ENCODE measurements around the gene RTN4RL2. TPM values are rescaled to one million over a fixed set of nuclear protein-coding genes. Genes with fewer than 3 reads are reported as not detected.

The RTN4RL2 gene
- total and polyA plus RNA-seq, 2 experiments from 2014 or later, result 0.09 to 1.3 TPM

GRCh38 chr11:57484141-57484710 lies 23.9 kb downstream of the RTN4RL2 start:
- H3K4me3 ChIP-seq, result no peak overlapping the region
- TF ChIP-seq CTCF (IDR thresholded peaks at IDR 0.05; ENCODE audit: low read depth, low read length), result no peak
- H3K4me1 ChIP-seq (ENCODE audit: low read depth), result no peaks in the 10 kb centered on the region
- H3K9me3 ChIP-seq (ENCODE audit: low read depth), result no peaks in the 10 kb centered on the region
- no peak overlapping the region for H3K27ac ChIP-seq
- no peaks in the 10 kb centered on the region for H3K36me3 ChIP-seq
- H3K27me3 ChIP-seq, result peaks cover 18% of the 10 kb centered on the region
- no peak for DNase-seq (ENCODE audit: low read depth in 1 of 2, low spot score in 1 of 2)

GRCh38 chr11:57485217-57485990 lies 25.1 kb downstream of the RTN4RL2 start:
- Histone ChIP-seq H3K36me3 (no peaks in the 10 kb centered on the region), H3K4me3 (no peak overlapping the region), H3K9me3 (ENCODE audit: low read depth) (no peaks in the 10 kb centered on the region), H3K27ac (no peak overlapping the region), H3K27me3 (peaks cover 18% of the 10 kb centered on the region), H3K4me1 (ENCODE audit: low read depth) (no peaks in the 10 kb centered on the region)
- no peak for DNase-seq (ENCODE audit: low read depth in 1 of 2, low spot score in 1 of 2)
- TF ChIP-seq CTCF (IDR thresholded peaks at IDR 0.05; ENCODE audit: low read depth, low read length), result no peak

- Histone ChIP-seq H3K36me3 (no peaks in the 10 kb centered on the region), H3K9me3 (ENCODE audit: low read depth) (no peaks in the 10 kb centered on the region), H3K27ac (no peak overlapping the region), H3K27me3 (peaks cover 9% of the 10 kb centered on the region), H3K4me3 (no peak overlapping the region), H3K4me1 (ENCODE audit: low read depth) (no peaks in the 10 kb centered on the region)
- no peak for DNase-seq (ENCODE audit: low read depth in 1 of 2, low spot score in 1 of 2)
- no peak for TF ChIP-seq CTCF (IDR thresholded peaks at IDR 0.05; ENCODE audit: low read depth, low read length)
Observed at GRCh38 chr11:57487021-57487778, 26.9 kb downstream of the RTN4RL2 start.

GRCh38 chr11:57487920-57488659 lies 27.8 kb downstream of the RTN4RL2 start:
- no peak for DNase-seq (ENCODE audit: low read depth in 1 of 2, low spot score in 1 of 2)
- Histone ChIP-seq H3K27ac (peak overlapping the region; percentile 34), H3K9me3 (ENCODE audit: low read depth) (no peaks in the 10 kb centered on the region), H3K4me1 (ENCODE audit: low read depth) (no peaks in the 10 kb centered on the region), H3K4me3 (no peak overlapping the region), H3K36me3 (no peaks in the 10 kb centered on the region), H3K27me3 (peaks cover under 1% of the 10 kb centered on the region)
- no peak for TF ChIP-seq CTCF (IDR thresholded peaks at IDR 0.05; ENCODE audit: low read depth, low read length)

All from cardiac muscle cell (in vitro differentiated cells and primary cell).